Stimulated activated CD4-positive, alpha-beta T cell treated with anti-CD3 and anti-CD28 coated beads, Interleukin-12 subunit alpha, Interleukin-12 subunit beta, amount 100 ng/mL, for 48 hours (primary cell): ENCODE measurements around the gene STAM.
"Not testable (repeated sequence)": the region's sequence is repeated elsewhere in the genome, so short reads cannot be mapped to it uniquely, and the experiment has no call there.

Experiments
- DNase-seq, 3 donors: peaks; one replicate each; pipeline ENCODE4 v3.0.0-alpha.2; 2020; ENCODE audit warnings: low read depth in 2 of 3, low spot score in 1 of 3

The STAM gene

GRCh38 chr10:17643755-17644484 is at the start of gene STAM:
Gene STAM (plus strand): TSS chr10:17644151. CDS start chr10:17644340, 189 bp downstream.
- DNase-seq = peak; percentile 85 to 95 (median 87)

DNA sequence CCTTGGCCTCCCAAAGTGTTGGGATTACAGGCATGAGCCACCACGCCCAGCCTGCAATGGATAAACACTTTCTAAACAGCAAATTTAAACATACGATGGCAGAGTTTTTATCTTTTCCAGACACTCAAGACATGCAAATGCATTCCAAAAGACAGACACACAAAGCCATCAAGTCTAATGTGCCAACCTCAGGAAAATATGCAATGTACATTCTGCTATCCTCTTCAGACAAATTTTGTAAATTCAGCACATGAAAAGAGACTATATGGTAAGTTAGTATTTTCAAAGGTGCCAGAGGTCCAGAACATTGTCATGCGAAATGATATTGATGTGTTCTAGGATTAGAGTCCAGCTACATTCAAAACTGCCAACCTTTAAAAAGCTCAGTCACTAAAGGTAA is 46.6 kb upstream of the STAM start:
- DNase-seq = no peak

GRCh38 chr10:17599089-17599488 is 44.9 kb upstream of the STAM start:
- no peak for DNase-seq

GRCh38 chr10:17605936-17606335 is 38.0 kb upstream of the STAM start:
- DNase-seq = no peak

GRCh38 chr10:17606547-17607040 is 37.4 kb upstream of the STAM start:
- DNase-seq = no peak

- DNase-seq = no peak
These were observed 36.9 kb upstream of the STAM start for GRCh38 chr10:17607060-17607459.

DNA sequence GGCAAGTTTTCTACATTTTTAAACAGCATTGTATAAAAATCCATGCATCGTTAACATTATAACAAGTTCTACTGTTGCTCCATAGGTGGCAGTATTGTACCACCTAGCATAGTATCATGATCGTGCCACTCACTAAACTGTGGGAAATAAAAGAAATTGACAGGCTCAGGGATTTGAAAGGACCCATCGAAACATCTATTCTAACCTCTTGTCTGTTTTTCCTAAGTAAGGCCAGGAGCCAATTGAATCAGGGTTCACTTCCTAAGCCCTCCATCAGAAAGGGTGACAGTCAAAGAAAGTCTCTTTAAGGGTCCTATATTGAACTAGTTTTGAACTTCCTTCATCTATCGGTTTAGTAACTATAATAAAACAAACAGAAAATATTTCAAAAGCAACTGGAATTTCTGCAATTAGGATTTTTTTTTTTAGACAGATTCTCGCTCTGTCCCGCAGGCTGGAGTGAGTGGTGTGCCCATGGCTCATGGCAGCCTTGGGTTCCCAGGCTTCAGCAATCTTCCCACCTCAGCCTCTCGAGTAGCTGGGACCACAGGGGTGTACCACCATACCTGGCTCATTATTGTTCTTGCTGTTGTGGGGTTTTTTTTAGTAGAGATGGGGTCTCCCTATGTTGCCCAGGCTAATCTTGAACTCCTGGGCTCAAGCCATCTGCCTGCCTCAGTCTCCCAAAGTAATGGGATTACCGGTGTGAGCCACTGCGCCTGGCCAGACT is 36.2 kb upstream of the STAM start:
- DNase-seq = peak in 1 of 3 donors; percentile 43

- no peak for DNase-seq
These were observed 34.4 kb upstream of the STAM start for GRCh38 chr10:17609523-17610079.

DNA sequence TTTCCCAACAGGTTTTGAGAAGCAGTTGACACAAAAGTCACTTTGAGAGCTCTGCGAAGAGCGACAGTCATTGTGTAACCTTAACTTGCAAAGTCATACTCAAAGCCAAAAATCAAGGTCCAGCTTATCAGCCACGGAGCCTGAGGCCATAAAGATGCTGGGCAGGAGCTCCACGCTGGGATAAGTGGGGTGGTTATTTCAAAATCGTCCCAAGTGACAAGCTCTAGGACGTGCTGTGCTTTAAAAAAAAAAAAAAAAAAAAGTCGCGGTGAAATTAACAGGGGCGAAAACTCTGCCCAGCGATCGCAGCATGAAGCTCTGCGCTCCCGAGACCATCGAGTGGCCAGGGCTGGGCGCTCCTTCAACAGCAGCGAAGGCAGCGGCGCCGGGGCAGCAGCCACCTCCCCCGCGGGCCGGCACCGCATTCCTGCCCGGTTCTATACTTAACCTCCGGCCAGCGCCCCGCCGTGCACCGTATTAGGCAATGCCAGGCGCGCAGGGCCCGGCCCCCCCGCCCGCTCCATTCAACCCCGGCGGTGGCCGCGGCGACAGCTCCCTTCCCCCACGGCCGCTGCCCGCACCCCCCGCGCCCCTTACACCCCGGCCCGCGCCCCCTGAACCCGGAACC is 27.4 kb upstream of the STAM start:
- peak in 1 of 3 donors; percentile 16 for DNase-seq

GRCh38 chr10:17617031-17617911 is 26.7 kb upstream of the STAM start, which contains the start of gene HACD1:
Gene HACD1 (minus strand): TSS chr10:17617374. CDS start chr10:17617339, 35 bp downstream.
- DNase-seq = peak in 2 of 3 donors; percentile 16 to 45

DNA sequence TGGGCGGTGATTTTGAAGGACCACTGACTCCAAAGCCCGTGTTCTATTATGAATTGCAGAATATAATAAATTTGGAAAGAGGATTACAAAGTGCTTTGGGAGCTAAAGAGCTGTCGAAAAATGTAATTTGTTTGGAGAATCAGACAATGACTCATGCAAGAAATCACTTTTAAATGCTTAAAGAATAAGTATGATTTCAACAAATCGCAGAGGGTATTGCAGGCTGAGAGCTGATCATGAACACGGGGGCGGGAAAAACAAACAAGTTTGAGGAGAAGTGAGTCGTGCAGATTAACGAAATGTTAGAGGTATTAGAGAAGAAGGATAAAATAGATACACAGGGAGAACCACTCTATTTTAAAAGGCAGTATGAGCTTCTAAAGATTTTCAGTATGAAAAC is 21.9 kb upstream of the STAM start:
- no peak for DNase-seq

- no peak for DNase-seq
These were observed 19.0 kb upstream of the STAM start for GRCh38 chr10:17624996-17625395.

GRCh38 chr10:17626656-17627055 is 17.3 kb upstream of the STAM start:
- DNase-seq = no peak

- not testable (repeated sequence) for DNase-seq
These were observed 11.4 kb upstream of the STAM start for GRCh38 chr10:17632590-17632989.

DNA sequence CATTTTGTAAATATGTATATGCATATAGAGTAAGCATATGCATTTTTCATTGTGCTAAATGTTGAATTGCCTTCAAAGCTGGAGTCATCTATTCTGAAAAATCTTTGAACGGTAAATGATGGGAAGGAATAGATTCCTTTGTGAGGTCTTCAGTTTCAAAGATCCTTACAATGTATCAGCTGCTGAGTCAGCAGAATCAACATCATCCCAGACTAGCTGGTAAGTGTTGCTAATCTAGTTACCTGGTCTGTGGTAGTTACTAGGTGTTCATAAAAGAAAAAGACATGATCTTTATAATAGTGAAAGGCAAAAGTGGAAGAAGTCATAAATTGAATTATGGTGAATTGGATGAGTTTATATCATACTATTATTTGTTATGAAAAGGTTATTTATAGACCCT is 10.6 kb upstream of the STAM start:
- no peak for DNase-seq

DNA sequence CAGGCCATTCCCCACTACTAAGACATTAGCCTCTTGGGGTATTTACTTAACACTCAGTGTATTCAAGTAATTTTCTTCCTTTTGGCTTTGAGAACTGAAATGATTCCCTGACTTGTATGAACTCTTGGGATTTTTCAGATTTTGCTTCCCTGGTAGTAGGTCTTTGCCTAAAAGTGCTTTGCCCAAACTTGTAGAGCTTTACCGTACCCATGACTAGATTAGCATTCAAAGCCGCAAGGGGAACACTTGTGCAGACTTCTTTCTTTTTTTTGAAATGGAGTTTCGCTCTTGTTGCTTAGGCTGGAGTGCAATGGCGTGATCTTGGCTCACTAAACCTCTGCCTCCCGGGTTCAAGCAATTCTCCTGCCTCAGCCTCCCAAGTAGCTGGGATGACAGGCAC is 6.1 kb upstream of the STAM start:
- DNase-seq = no peak

DNA sequence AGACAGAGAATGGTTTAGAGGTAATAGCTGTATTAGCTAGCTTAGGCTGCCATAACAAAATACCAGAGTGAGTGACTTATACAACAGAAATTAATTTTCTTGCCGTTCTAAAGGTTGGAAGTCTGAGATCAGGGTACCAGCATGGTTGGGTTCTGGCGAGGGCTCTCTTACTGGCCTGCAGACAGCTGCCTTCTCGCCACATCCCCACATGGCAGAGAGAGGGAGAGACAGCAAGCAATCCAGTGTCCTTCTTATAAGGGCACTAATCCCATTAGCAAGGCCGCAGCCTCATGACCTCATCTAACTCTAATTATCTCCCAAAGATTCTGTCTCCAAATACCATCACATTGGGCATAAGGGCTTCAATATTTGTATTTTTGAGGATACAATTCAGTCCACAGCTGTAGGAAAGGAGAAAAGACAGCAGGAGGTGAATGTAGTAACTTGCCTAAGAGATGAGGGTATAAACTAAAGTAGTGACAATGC is 3.6 kb upstream of the STAM start:
- no peak for DNase-seq

DNA sequence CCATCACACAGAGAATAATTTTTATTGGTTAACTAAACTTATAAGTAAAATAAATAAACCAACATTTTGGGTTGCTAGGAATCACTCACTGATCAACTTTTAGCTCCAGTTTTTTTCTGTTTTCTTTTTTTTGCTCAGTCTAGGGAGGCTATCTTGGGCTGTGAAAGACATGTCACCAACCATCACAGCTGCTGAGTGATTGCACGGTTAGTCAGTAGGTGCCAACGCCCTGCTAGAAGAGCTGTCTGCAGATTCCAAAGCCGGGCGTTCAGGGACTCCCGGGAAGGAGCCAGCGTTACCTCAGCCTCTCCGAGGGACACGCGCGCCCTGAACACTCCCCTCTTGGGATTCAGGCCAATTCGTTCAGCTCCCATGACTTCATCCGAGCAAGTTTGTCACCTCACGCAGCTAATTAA is 604 bp upstream of the STAM start:
- peak in 1 of 3 donors; percentile 20 for DNase-seq

DNA sequence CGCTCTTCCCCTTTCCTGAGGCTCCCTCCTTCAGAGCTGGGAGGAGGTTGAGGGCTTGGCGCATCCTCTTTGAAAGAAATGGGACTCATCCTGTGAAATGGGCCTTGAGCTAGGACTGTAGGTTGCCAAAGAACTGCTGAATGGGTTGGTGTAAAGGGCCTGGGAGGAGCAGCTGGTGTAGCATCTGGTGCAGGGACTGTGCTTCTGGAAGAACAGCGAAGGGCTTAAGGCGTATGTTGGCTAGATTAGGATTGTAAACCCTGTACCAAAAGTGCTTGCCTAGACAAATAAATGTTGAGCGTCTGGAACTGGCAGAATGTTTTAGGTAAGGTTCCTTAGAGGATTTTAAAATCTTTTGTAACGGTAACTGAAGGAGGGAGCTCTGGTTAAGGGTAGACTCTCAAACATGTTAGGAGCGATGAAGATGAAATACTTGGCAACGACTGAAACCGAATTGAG is 563 bp downstream of the STAM start:
- no peak for DNase-seq

GRCh38 chr10:17645621-17646345 is 1.8 kb downstream of the STAM start:
- no peak for DNase-seq
